Suprapubic skin (tissue), 3 donors: ENCODE results near the gene RTL1.

Experiments
- CTCF ChIP-seq, 2 donors: fragments of 200-600 bp in 1 of 2; fragments of 450-650 bp in 1 of 2; sonication (generic) in 1 of 2; IDR thresholded peaks; one replicate each; pipeline ENCODE4 v1.5.1; 2016 to 2019; ENCODE audit warnings: antibody characterized with exemption in 2 of 2, mild to moderate bottlenecking in 1 of 2, moderate library complexity in 1 of 2
- EP300 ChIP-seq: sonication (generic); formaldehyde crosslinking; IDR thresholded peaks from one replicate; pipeline ENCODE4 v1.6.1; 2017; ENCODE audit warnings: antibody characterized with exemption

DNA sequence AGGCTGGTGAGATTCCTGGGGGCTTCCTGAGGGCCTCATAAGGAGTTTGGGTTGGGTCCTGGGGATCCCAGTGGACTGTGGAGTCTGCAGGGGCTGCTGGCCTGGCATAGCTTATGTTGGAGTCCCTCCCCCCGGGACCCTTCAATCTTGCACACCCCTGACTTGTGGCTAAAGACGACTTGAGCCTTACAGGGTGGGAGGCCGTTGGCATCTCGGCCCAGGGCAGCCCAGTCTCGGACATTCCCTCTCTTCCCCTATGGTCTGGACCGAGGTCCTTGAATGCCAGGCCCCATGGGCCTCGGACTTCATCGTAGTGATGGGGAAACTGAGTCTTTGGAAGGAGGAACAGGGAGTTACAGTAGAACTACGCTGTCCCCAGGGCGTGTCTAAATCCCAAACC is 12.5 kb downstream of the RTL1 start:
- TF ChIP-seq CTCF (IDR thresholded peaks at IDR 0.05): no peak
- TF ChIP-seq EP300: no peak
